HepG2 (cell line): ENCODE data around the gene ITIH2. TPM values are rescaled to one million over a fixed set of nuclear protein-coding genes. Genes with fewer than 3 reads are reported as not detected.

Experiments
- ATAC-seq: fragments of 200-7000 bp; cut with Tn5 transposase; 3 replicates; pipeline ENCODE4 v1.9.1; 2020; ENCODE audit warnings: mild to moderate bottlenecking, moderate library complexity
- BruUV-seq: library from RNA; stranded (reverse); fragments of 400-500 nt; replicated peaks from 2 replicates; lab custom pipeline; 2021; lab: Mats Ljungman, UMichigan
- CTCF ChIA-PET: fragments of 300-600 bp; formaldehyde crosslinking; extraction: SDS; loops from one replicate; lab custom pipeline; 2021; ENCODE audit warnings: low total read pairs, inconsistent platforms, low intra/inter-chr PET ratio; lab: Yijun Ruan, JAX
- POLR2A ChIA-PET: fragments of 350-600 bp; sonication (Branson Sonifier 250); formaldehyde crosslinking; loops from one replicate; lab custom pipeline; 2020; ENCODE audit warnings: antibody characterized with exemption, inconsistent platforms; lab: Yijun Ruan, JAX
- DNase-seq: peaks from one replicate; pipeline ENCODE4 v3.0.0-alpha.2; 2015; ENCODE audit warnings: low spot score
- FAIRE-seq: peaks from 3 replicates; lab custom pipeline; 2011; peaks lifted over from hg19 to GRCh38; lab: Jason Lieb, UNC
- H2AFZ ChIP-seq: one replicate; pipeline ENCODE4 v1.6.1; 2011; ENCODE audit warnings: low read length, inconsistent platforms
- H3K27ac ChIP-seq: fragments of 300-600 bp; 3 replicates; pipeline ENCODE4 v1.8.0; 2011; ENCODE audit warnings: mixed run types, mild to moderate bottlenecking, mixed read lengths, low read length, inconsistent platforms; ENCODE audit not compliant: insufficient read depth; ENCODE audit errors: extremely low read length
- H3K27me3 ChIP-seq, 2 experiments: fragments of 200-600 bp in 1 of 2; 2 replicates in 1 of 2; 3 replicates in 1 of 2; pipeline versions ENCODE4 v1.6.0 to v1.8.0; 2011; ENCODE audit warnings: low read length in 2 of 2, mild to moderate bottlenecking in 2 of 2, moderate library complexity in 2 of 2, inconsistent platforms in 1 of 2; ENCODE audit not compliant: insufficient read depth in 2 of 2, control insufficient read depth in 1 of 2
- H3K36me3 ChIP-seq, 2 experiments: fragments of 200-600 bp in 1 of 2; replicated peaks in 1 of 2; 2 replicates in 1 of 2; 3 replicates in 1 of 2; pipeline versions ENCODE4 v1.5.1 to v1.8.0; 2011; ENCODE audit warnings: low read length in 2 of 2, inconsistent platforms in 1 of 2; ENCODE audit not compliant: insufficient read depth in 2 of 2, control insufficient read depth in 1 of 2
- H3K4me1 ChIP-seq: 2 replicates; pipeline ENCODE4 v1.5.1; 2012; ENCODE audit warnings: low read length, inconsistent platforms; ENCODE audit not compliant: insufficient read depth
- H3K4me2 ChIP-seq: 2 replicates; pipeline ENCODE4 v1.6.0; 2011; ENCODE audit warnings: low read depth, low read length, inconsistent platforms
- H3K4me3 ChIP-seq, 3 experiments: fragments of 200-600 bp in 1 of 3; sonication (generic), shearing (Covaris generic) in 1 of 3; replicated peaks in 1 of 3; 2 replicates each; pipeline ENCODE4 v1.5.1; 2011 to 2016; ENCODE audit warnings: low read length in 3 of 3, inconsistent platforms in 2 of 3, low read depth in 2 of 3, mild to moderate bottlenecking in 2 of 3, control low read depth in 1 of 3, mixed read lengths in 1 of 3; ENCODE audit not compliant: insufficient read depth in 1 of 3
- H3K79me2 ChIP-seq: one replicate; pipeline ENCODE4 v1.6.1; 2011; ENCODE audit warnings: low read length, inconsistent platforms; ENCODE audit not compliant: insufficient read depth
- H3K9ac ChIP-seq: 2 replicates; pipeline ENCODE4 v1.6.0; 2011; ENCODE audit warnings: mild to moderate bottlenecking, low read depth, low read length, inconsistent platforms; ENCODE audit not compliant: insufficient read depth
- H3K9me3 ChIP-seq: 2 replicates; pipeline ENCODE4 v1.5.1; 2012; ENCODE audit warnings: mild to moderate bottlenecking, low read length
- H4K20me1 ChIP-seq: 2 replicates; pipeline ENCODE4 v1.6.0; 2011; ENCODE audit warnings: inconsistent platforms, mild to moderate bottlenecking, low read length, moderate library complexity; ENCODE audit not compliant: insufficient read depth
- CSRNP2 ChIP-seq: sonication (generic); formaldehyde crosslinking; conservative IDR thresholded peaks from 2 replicates; pipeline ENCODE4 v1.8.0; 2022; ENCODE audit warnings: low read depth, missing genetic modification reagents
- E2F5 ChIP-seq: sonication (generic); formaldehyde crosslinking; conservative IDR thresholded peaks from 2 replicates; pipeline ENCODE4 v1.4.0; 2020; ENCODE audit warnings: missing genetic modification reagents
- HCFC1 ChIP-seq: fragments of 150-350 bp; IDR thresholded peaks from 2 replicates; pipeline ENCODE4 v1.6.1; 2014; ENCODE audit warnings: low read depth, low read length
- MED13 ChIP-seq: sonication (generic); formaldehyde crosslinking; IDR thresholded peaks from 2 replicates; pipeline ENCODE4 v1.5.0; 2020; ENCODE audit warnings: missing genetic modification reagents
- MTERF4 ChIP-seq: sonication (generic); formaldehyde crosslinking; IDR thresholded peaks from 2 replicates; pipeline ENCODE4 v1.8.0; 2023; ENCODE audit warnings: mild to moderate bottlenecking, missing genetic modification reagents
- NFKBIZ ChIP-seq: IDR thresholded peaks from 2 replicates; pipeline ENCODE4 v1.6.1; 2018; ENCODE audit warnings: missing genetic modification reagents, missing compliant biosample characterization
- NR2C2 ChIP-seq: sonication (generic); formaldehyde crosslinking; IDR thresholded peaks from 2 replicates; pipeline ENCODE4 v1.4.0; 2020; ENCODE audit warnings: missing genetic modification reagents, mild to moderate bottlenecking, moderate library complexity, borderline replicate concordance
- PBX2 ChIP-seq: IDR thresholded peaks from 2 replicates; pipeline ENCODE4 v1.6.1; 2016; ENCODE audit warnings: control low read depth
- PCBP1 ChIP-seq: fragments of 200-400 bp; formaldehyde crosslinking; IDR thresholded peaks from 2 replicates; pipeline ENCODE4 v1.6.1; 2017; ENCODE audit warnings: mild to moderate bottlenecking, low read depth, low read length, borderline replicate concordance
- REPIN1 ChIP-seq: sonication (generic); formaldehyde crosslinking; IDR thresholded peaks from 2 replicates; pipeline ENCODE4 v1.8.0; 2022; ENCODE audit warnings: missing genetic modification reagents, low read depth, mild to moderate bottlenecking, borderline replicate concordance
- ZBTB7A ChIP-seq: sonication (generic); formaldehyde crosslinking; IDR thresholded peaks from 2 replicates; pipeline ENCODE4 v1.8.0; 2022; ENCODE audit warnings: mild to moderate bottlenecking, missing genetic modification reagents
- ZNF136 ChIP-seq: sonication (generic); formaldehyde crosslinking; IDR thresholded peaks from 2 replicates; pipeline ENCODE4 v1.8.1; 2022; ENCODE audit warnings: low read depth, mild to moderate bottlenecking, moderate library complexity, missing genetic modification reagents
- ZNF180 ChIP-seq: sonication (generic); formaldehyde crosslinking; IDR thresholded peaks from 2 replicates; pipeline ENCODE4 v1.4.0; 2020; ENCODE audit warnings: low read depth, missing genetic modification reagents, borderline replicate concordance
- ZNF33A ChIP-seq: sonication (generic); formaldehyde crosslinking; IDR thresholded peaks from 2 replicates; pipeline ENCODE4 v1.5.1; 2020; ENCODE audit warnings: missing genetic modification reagents, mild to moderate bottlenecking, moderate library complexity, borderline replicate concordance
- ZNF512B ChIP-seq: sonication (generic); formaldehyde crosslinking; IDR thresholded peaks from 2 replicates; pipeline ENCODE4 v1.5.1; 2020; ENCODE audit warnings: missing genetic modification reagents, mild to moderate bottlenecking, borderline replicate concordance
- ZNF597 ChIP-seq: sonication (generic); formaldehyde crosslinking; IDR thresholded peaks from 2 replicates; pipeline ENCODE4 v1.5.0; 2020; ENCODE audit warnings: missing genetic modification reagents
- WGBS: methylation state at CpG from one replicate; pipeline ENCODE4 v1.1.6; 2017; ENCODE audit warnings: low lambda C conversion rate; 5-methylcytosine and 5-hydroxymethylcytosine counted together
- in situ Hi-C: cut with HindIII; loops from 2 replicates; pipeline ENCODE4 v1.10.0; 2017; ENCODE audit warnings: low pct_unique_long_range_greater_than_20kb; ENCODE audit not compliant: extremely low pct_ligation_motif_present
- intact Hi-C: fragments of 100-400 bp; cut with micrococcal nuclease; formaldehyde crosslinking; loops from one replicate; pipeline ENCODE4 v1.10.0; 2022; ENCODE audit not compliant: unreplicated experiment
- polyA plus RNA-seq, 8 experiments: library from polyadenylated mRNA; depleted of rRNA in 3 of 8; stranded (reverse) in 7 of 8; unstranded in 1 of 8; fragments of >200 nt; fragmentation: Illumina TruSeq in 4 of 8; extraction: Trizol in 4 of 8; gene quantifications; 2 replicates each; pipeline versions ENCODE4 v1.2.1 to v1.2.3, GENCODE V29; 2011 to 2016; ENCODE audit warnings: low read depth in 4 of 8, missing spikeins in 1 of 8, mixed read lengths in 1 of 8; ENCODE audit not compliant: insufficient read depth in 1 of 8
- total RNA-seq, 5 experiments: library from RNA; depleted of rRNA; stranded (reverse); fragments of >200 nt; fragmentation: Illumina TruSeq; extraction: Trizol; gene quantifications; 2 replicates each; pipeline ENCODE4 v1.2.3, GENCODE V29; 2016; ENCODE audit warnings: low read depth in 1 of 5

ITIH2 gene
- total and polyA plus RNA-seq, 2 of the 13 experiments (the other 11 are each of a cell fraction or from before 2014, with no cell fraction given), result 1,197 to 1,427 TPM

- WGBS, result 73% methylated on average over 2 of the region's 2 CpGs
- DNase-seq, result no peak
- ATAC-seq, result no peak
- no peaks in the 10 kb centered on the region for H4K20me1 ChIP-seq
- ChIA-PET POLR2A (no interaction called here), CTCF (no interaction called here)
- no peak overlapping the region for H3K4me3 ChIP-seq
- no peaks in the 10 kb centered on the region for H3K9me3 ChIP-seq
- H3K27ac ChIP-seq, result no peak overlapping the region
- H3K4me2 ChIP-seq, result no peak overlapping the region
- no peaks in the 10 kb centered on the region for H3K36me3 ChIP-seq
- H3K9ac ChIP-seq, result no peak overlapping the region
- FAIRE-seq, result no peak
- no peaks in the 10 kb centered on the region for H3K27me3 ChIP-seq
- H3K79me2 ChIP-seq, result no peaks in the 10 kb centered on the region
- intact Hi-C loops, result no loop called here
- peaks cover 5% of the 10 kb centered on the region; the same call in 1 of the 2 replicates for H3K4me1 ChIP-seq
- BruUV-seq, result no TSS peak
- in situ Hi-C loops, result no loop called here
- no peak overlapping the region for H2AFZ ChIP-seq
- no peak for TF ChIP-seq ZBTB7A (CRISPR knock-in tag)
- TF ChIP-seq NFKBIZ (CRISPR knock-in tag), result no peak
- TF ChIP-seq ZNF180 (CRISPR knock-in tag), result no peak
- TF ChIP-seq NR2C2 (CRISPR knock-in tag), result no peak
- no peak for TF ChIP-seq HCFC1
- TF ChIP-seq E2F5, result no peak
- TF ChIP-seq MTERF4, result no peak
- TF ChIP-seq ZNF597 (CRISPR knock-in tag), result no peak
- TF ChIP-seq PBX2, result no peak
- TF ChIP-seq PCBP1, result no peak
- TF ChIP-seq ZNF33A, result no peak
- no peak for TF ChIP-seq CSRNP2 (CRISPR knock-in tag)
- TF ChIP-seq MED13, result no peak
- no peak for TF ChIP-seq REPIN1 (CRISPR knock-in tag)
- no peak for TF ChIP-seq ZNF136 (CRISPR knock-in tag)
- no peak for TF ChIP-seq ZNF512B
These were observed 45.6 kb upstream of the ITIH2 start for GRCh38 chr10:7657552-7657951.
